ENCODE results near the gene CIP2A.

Gene CIP2A

GRCh38 chr3:108507902-108508301 is 81.3 kb downstream of the CIP2A start:
- no peaks in the 10 kb centered on the region for H3K4me1 Mint-ChIP-seq
- H3K36me3 Mint-ChIP-seq: no peaks in the 10 kb centered on the region
- H3K27ac Mint-ChIP-seq: no peak overlapping the region
- H3K4me3 Mint-ChIP-seq: no peak overlapping the region
- no peaks in the 10 kb centered on the region for H3K9me3 Mint-ChIP-seq
- DNase-seq (ENCODE audit: low spot score in 2 of 2) (no peak), ATAC-seq (peak; percentile 32)

- no peaks in the 10 kb centered on the region for H3K36me3 Mint-ChIP-seq
These were observed 83.4 kb downstream of the CIP2A start for GRCh38 chr3:108505811-108506210.

GRCh38 chr3:108503722-108504121 is 85.5 kb downstream of the CIP2A start:
- no peaks in the 10 kb centered on the region for H3K36me3 Mint-ChIP-seq
- ATAC-seq: no peak
- DNase-seq (ENCODE audit: low spot score in 2 of 2): no peak
- H3K4me3 Mint-ChIP-seq: no peak overlapping the region
- H3K9me3 Mint-ChIP-seq: no peaks in the 10 kb centered on the region
- no peak overlapping the region for H3K27ac Mint-ChIP-seq
- H3K4me1 Mint-ChIP-seq: no peaks in the 10 kb centered on the region

More at GRCh38 chr3:108505811-108506210, 83.4 kb downstream of the CIP2A start:
- H3K9me3 Mint-ChIP-seq: no peaks in the 10 kb centered on the region
- no peaks in the 10 kb centered on the region for H3K4me1 Mint-ChIP-seq
- no peak overlapping the region for H3K27ac Mint-ChIP-seq
- ATAC-seq (no peak), DNase-seq (ENCODE audit: low spot score in 2 of 2) (no peak)
- H3K4me3 Mint-ChIP-seq: no peak overlapping the region

- H3K27ac Mint-ChIP-seq: no peak overlapping the region
- no peaks in the 10 kb centered on the region for H3K36me3 Mint-ChIP-seq
- no peaks in the 10 kb centered on the region for H3K4me1 Mint-ChIP-seq
- no peak for DNase-seq (ENCODE audit: low spot score in 2 of 2)
- no peaks in the 10 kb centered on the region for H3K9me3 Mint-ChIP-seq
- H3K4me3 Mint-ChIP-seq: no peak overlapping the region
- ATAC-seq: no peak
These were observed 87.7 kb downstream of the CIP2A start for GRCh38 chr3:108501535-108501934.

GRCh38 chr3:108500728-108501127 is 88.5 kb downstream of the CIP2A start:
- no peaks in the 10 kb centered on the region for H3K9me3 Mint-ChIP-seq
- no peaks in the 10 kb centered on the region for H3K36me3 Mint-ChIP-seq
- no peak overlapping the region for H3K27ac Mint-ChIP-seq
- no peak overlapping the region for H3K4me3 Mint-ChIP-seq
- ATAC-seq (no peak), DNase-seq (ENCODE audit: low spot score in 2 of 2) (no peak)
- H3K4me1 Mint-ChIP-seq: no peaks in the 10 kb centered on the region

All from stimulated activated effector memory CD8-positive, alpha-beta T cell treated with anti-CD3 and anti-CD28 coated beads, Interleukin-12 subunit alpha, Interleukin-12 subunit beta, amount 100 ng/mL, for 72 hours (primary cell).